ENCODE data around the gene SPTB. TPM values are rescaled to one million over a fixed set of nuclear protein-coding genes. Genes with fewer than 3 reads are reported as not detected.

The SPTB gene
- total RNA-seq, 1 experiment from 2014 or later = 2.3 TPM

DNA sequence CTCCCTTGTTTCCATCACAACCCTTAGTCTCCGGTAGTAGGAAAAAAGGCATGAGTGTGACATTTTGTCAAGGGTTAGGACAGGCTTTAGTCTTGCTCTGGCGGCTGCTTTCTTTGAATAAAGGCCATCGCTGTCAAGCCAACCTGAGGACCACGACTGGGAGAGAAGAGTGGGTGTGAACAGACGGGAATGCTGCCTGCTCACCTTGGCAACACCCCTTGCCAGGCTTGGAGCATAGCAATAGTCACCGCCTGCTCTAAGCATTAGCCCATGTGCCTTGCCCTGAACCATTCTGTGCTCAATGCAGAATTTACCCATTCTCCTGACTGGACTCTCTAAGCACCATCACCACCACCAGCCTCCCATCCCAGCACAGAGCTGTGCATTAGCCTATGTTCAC is 36.2 kb downstream of the SPTB start:
- H3K23me2 ChIP-seq (ENCODE audit: insufficient read length, low read depth, low read length, poor library complexity, severe bottlenecking) = no peaks in the 10 kb centered on the region
- H2BK120ac ChIP-seq (ENCODE audit: low read depth, low read length, poor library complexity, severe bottlenecking) = no peak overlapping the region
- no peak overlapping the region for H2BK5ac ChIP-seq (ENCODE audit: insufficient read length, low read length)
- H4K8ac ChIP-seq (replicated peaks; ENCODE audit: insufficient read length, low read depth, low read length) = no peak overlapping the region
- H3K23ac ChIP-seq (ENCODE audit: insufficient read length, low read depth, low read length) = no peak overlapping the region
- peaks cover 28 to 37% of the 10 kb centered on the region in 2 experiments for H3K4me1 Mint-ChIP-seq
- H3K18ac ChIP-seq (ENCODE audit: insufficient read length, low read depth, low read length) = no peak overlapping the region
- H3K9me3 ChIP-seq (ENCODE audit: control insufficient read depth, low read depth, low read length) = no peaks in the 10 kb centered on the region
- H3K9ac ChIP-seq (ENCODE audit: extremely low read depth, insufficient read length, low read length) = no peak overlapping the region
- H3K4me2 ChIP-seq (ENCODE audit: insufficient read depth, insufficient read length, low read length) = no peak overlapping the region
- no peak overlapping the region for H2AK5ac ChIP-seq (ENCODE audit: insufficient read length, low read length)
- H3K9me3 Mint-ChIP-seq = no peaks in the 10 kb centered on the region
- no peaks in the 10 kb centered on the region for H3K27me3 ChIP-seq (ENCODE audit: insufficient read depth, low read length)
- no peak overlapping the region for H4K5ac ChIP-seq (ENCODE audit: insufficient read length, low read depth, low read length)
- no peaks in the 10 kb centered on the region for H3K79me1 ChIP-seq (ENCODE audit: insufficient read depth, low read depth, low read length, poor library complexity, severe bottlenecking)
- peaks cover 3% of the 10 kb centered on the region for H3K27me3 Mint-ChIP-seq (ENCODE audit: low read depth)
- no CpG with 5 or more reads among the region's 6 CpGs for WGBS (ENCODE audit: extremely low coverage, insufficient read length, low lambda C conversion rate)
- H3K14ac ChIP-seq (ENCODE audit: insufficient read depth, low read length) = no peak overlapping the region
- no peak for DNase-seq
- H3K79me2 ChIP-seq (ENCODE audit: insufficient read depth, low read length) = no peaks in the 10 kb centered on the region
- H2BK15ac ChIP-seq (ENCODE audit: low read depth, low read length) = no peak overlapping the region
- H3K56ac ChIP-seq (ENCODE audit: insufficient read length, low read depth, low read length) = no peak overlapping the region
- H2AFZ ChIP-seq (ENCODE audit: low read length) = no peak overlapping the region
- H3K4ac ChIP-seq (ENCODE audit: low read depth, low read length) = no peak overlapping the region
- H3T11ph ChIP-seq (ENCODE audit: low read length) = no peak overlapping the region
- H3K36me3 Mint-ChIP-seq (ENCODE audit: insufficient read depth in 1 of 3, low read depth in 3 of 3) = no peaks in the 10 kb centered on the region
- H3K27ac ChIP-seq (ENCODE audit: insufficient read length, low read depth, low read length) = no peak overlapping the region
- H2BK12ac ChIP-seq (ENCODE audit: insufficient read length, low read depth, low read length) = no peak overlapping the region
- TF ChIP-seq CTCF (conservative IDR thresholded peaks at IDR 0.05) = no peak
- H4K20me1 ChIP-seq (ENCODE audit: control insufficient read depth, insufficient read depth, insufficient read length) = peaks cover 2% of the 10 kb centered on the region
- no peak overlapping the region; a peak in 1 of 7 replicates for H3K27ac Mint-ChIP-seq
- H4K91ac ChIP-seq (ENCODE audit: insufficient read length, low read depth, low read length) = no peak overlapping the region
- H3K4me3 Mint-ChIP-seq = no peak overlapping the region
- peaks cover 6% of the 10 kb centered on the region; the same call in 1 of the 2 replicates for H3K4me1 ChIP-seq (ENCODE audit: insufficient read depth, low read length)
- no peak overlapping the region for H2BK20ac ChIP-seq (ENCODE audit: low read depth, low read length, poor library complexity, severe bottlenecking)
